HTERT RPE-1 (cell line): Measurements from ENCODE around the gene PCDHGB4.
"Not testable (repeated sequence)": the region's sequence is repeated elsewhere in the genome, so short reads cannot be mapped to it uniquely, and the experiment has no call there.

ENCODE experiments used
- in situ Hi-C: fragments of 300-500 bp; cut with MboI; formaldehyde crosslinking; loops from 4 replicates; pipeline ENCODE4 v1.14.3; 2020; ENCODE audit warnings: low sequenced_read_pairs

Gene PCDHGB4

GRCh38 chr5:141387557-141388311 lies at the start of gene PCDHGB4:
TSS of gene PCDHGB4 (plus strand) at chr5:141387698. CDS start at chr5:141387885, 187 bp downstream.
- in situ Hi-C loops: not testable (repeated sequence)

GRCh38 chr5:141338538-141339306 lies 48.8 kb upstream of the PCDHGB4 start, which contains the start of gene PCDHGA2:
TSS of gene PCDHGA2 (plus strand) at chr5:141338760.
- in situ Hi-C loops: no loop called here

GRCh38 chr5:141340781-141341354 lies 46.6 kb upstream of the PCDHGB4 start:
- in situ Hi-C loops: not testable (repeated sequence)

- in situ Hi-C loops: no loop called here
Measured at GRCh38 chr5:141342773-141343172, 44.7 kb upstream of the PCDHGB4 start.

- in situ Hi-C loops: no loop called here
Measured at GRCh38 chr5:141343242-141343952, 44.1 kb upstream of the PCDHGB4 start, which contains the start of gene PCDHGA3. TSS of gene PCDHGA3 (plus strand) at chr5:141343829. CDS start at chr5:141344034, 205 bp downstream.

- in situ Hi-C loops: no loop called here
Measured at GRCh38 chr5:141343953-141344463, 43.5 kb upstream of the PCDHGB4 start.

GRCh38 chr5:141345327-141345726 lies 42.2 kb upstream of the PCDHGB4 start:
- in situ Hi-C loops: no loop called here

- in situ Hi-C loops: not testable (repeated sequence)
Measured at GRCh38 chr5:141346017-141346416, 41.5 kb upstream of the PCDHGB4 start.

- in situ Hi-C loops: no loop called here
Measured at GRCh38 chr5:141349917-141350619, 37.4 kb upstream of the PCDHGB4 start, which contains the start of gene PCDHGB1. TSS of gene PCDHGB1 (plus strand) at chr5:141350099. CDS start at chr5:141350261, 162 bp downstream.

- in situ Hi-C loops: no loop called here
Measured at GRCh38 chr5:141351591-141351990, 35.9 kb upstream of the PCDHGB4 start.

GRCh38 chr5:141354900-141355469 lies 32.5 kb upstream of the PCDHGB4 start, which contains the start of gene PCDHGA4:
TSS of gene PCDHGA4 (plus strand) at chr5:141355021. CDS start at chr5:141355108, 87 bp downstream.
- in situ Hi-C loops: no loop called here

- in situ Hi-C loops: no loop called here
Measured at GRCh38 chr5:141355641-141356040, 31.9 kb upstream of the PCDHGB4 start.

GRCh38 chr5:141356133-141356532 lies 31.4 kb upstream of the PCDHGB4 start:
- in situ Hi-C loops: no loop called here

- in situ Hi-C loops: no loop called here
Measured at GRCh38 chr5:141356950-141357349, 30.5 kb upstream of the PCDHGB4 start.

GRCh38 chr5:141359790-141360426 lies 27.6 kb upstream of the PCDHGB4 start, which contains the start of gene PCDHGB2:
TSS of gene PCDHGB2 (plus strand) at chr5:141359994. CDS start at chr5:141360136, 142 bp downstream.
- in situ Hi-C loops: no loop called here

- in situ Hi-C loops: no loop called here
Measured at GRCh38 chr5:141360685-141361084, 26.8 kb upstream of the PCDHGB4 start.

- in situ Hi-C loops: no loop called here
Measured at GRCh38 chr5:141362719-141363118, 24.8 kb upstream of the PCDHGB4 start.

GRCh38 chr5:141363952-141364660 lies 23.4 kb upstream of the PCDHGB4 start, which contains the start of gene PCDHGA5:
TSS of gene PCDHGA5 (plus strand) at chr5:141364162. CDS start at chr5:141364331, 169 bp downstream.
- in situ Hi-C loops: no loop called here
